Renal cortical epithelial cell (primary cell): ENCODE measurements around the gene KLHL15. TPM values are rescaled to one million over a fixed set of nuclear protein-coding genes. Genes with fewer than 3 reads are reported as not detected.
"Not testable (repeated sequence)": the region's sequence is repeated elsewhere in the genome, so short reads cannot be mapped to it uniquely, and the experiment has no call there.

ENCODE experiments used
- DNase-seq: peaks from one replicate; pipeline ENCODE4 v3.0.0-alpha.2; 2011; ENCODE audit warnings: low read depth
- total RNA-seq: library from RNA; depleted of rRNA; stranded (reverse); fragments of >200 nt; gene quantifications from 2 replicates; pipeline ENCODE4 v1.2.3, GENCODE V29; 2014

Gene KLHL15
- total RNA-seq = 7.3 and 15.1 TPM in 2 replicates

- no peak for DNase-seq
Observed at GRCh38 chrX:24027086-24027485, at the start of gene KLHL15. TSS of gene KLHL15 (minus strand) at chrX:24027186. CDS start at chrX:24006693, 20,493 bp downstream.

- DNase-seq = no peak
Observed at GRCh38 chrX:24069877-24070276, 42.9 kb upstream of the KLHL15 start.

- no peak for DNase-seq
Observed at GRCh38 chrX:24063488-24063887, 36.5 kb upstream of the KLHL15 start.

GRCh38 chrX:24055043-24055356, 28.0 kb upstream of the KLHL15 start:
- DNase-seq = no peak

GRCh38 chrX:24054182-24055042, 27.4 kb upstream of the KLHL15 start, which contains the start of gene EIF2S3:
TSS of gene EIF2S3 (plus strand) at chrX:24054956. CDS start at chrX:24054969, 13 bp downstream.
- peak; percentile 93 for DNase-seq

GRCh38 chrX:24050522-24051318, 23.7 kb upstream of the KLHL15 start:
- not testable (repeated sequence) for DNase-seq

- not testable (repeated sequence) for DNase-seq
Observed at GRCh38 chrX:24049643-24050042, 22.7 kb upstream of the KLHL15 start.

- not testable (repeated sequence) for DNase-seq
Observed at GRCh38 chrX:24046060-24046459, 19.1 kb upstream of the KLHL15 start.

- no peak for DNase-seq
Observed at GRCh38 chrX:24037729-24038128, 10.7 kb upstream of the KLHL15 start.

GRCh38 chrX:24034485-24034884, 7.5 kb upstream of the KLHL15 start:
- DNase-seq = no peak

- DNase-seq = no peak
Observed at GRCh38 chrX:24030597-24030996, 3.6 kb upstream of the KLHL15 start.

GRCh38 chrX:24027985-24028384, 999 bp upstream of the KLHL15 start:
- DNase-seq = no peak

GRCh38 chrX:24026432-24026831, 554 bp downstream of the KLHL15 start:
- DNase-seq = no peak

GRCh38 chrX:24025741-24026403, 1.1 kb downstream of the KLHL15 start:
- DNase-seq = peak; percentile 55

- peak; percentile 51 for DNase-seq
Observed at GRCh38 chrX:24024819-24025740, 1.9 kb downstream of the KLHL15 start.

- DNase-seq = no peak
Observed at GRCh38 chrX:24023972-24024669, 2.9 kb downstream of the KLHL15 start.

- DNase-seq = no peak
Observed at GRCh38 chrX:24023544-24023943, 3.4 kb downstream of the KLHL15 start.

GRCh38 chrX:24020306-24020876, 6.6 kb downstream of the KLHL15 start:
- no peak for DNase-seq

GRCh38 chrX:24019448-24019847, 7.5 kb downstream of the KLHL15 start:
- no peak for DNase-seq

GRCh38 chrX:24018809-24019208, 8.2 kb downstream of the KLHL15 start:
- DNase-seq = no peak
